Transverse colon (tissue), 4 donors: Measurements from ENCODE around the gene SNRK. TPM values are rescaled to one million over a fixed set of nuclear protein-coding genes. Genes with fewer than 3 reads are reported as not detected.

Experiments used
- DNase-seq: peaks from one replicate; pipeline ENCODE4 v3.0.0-alpha.2; 2019
- H3K27ac ChIP-seq, 4 donors: fragments of 200-600 bp; sonication (generic); 2 replicates each; pipeline ENCODE4 v1.5.1; 2016 to 2018; ENCODE audit warnings: inconsistent platforms in 4 of 4
- H3K27me3 ChIP-seq: fragments of 200-600 bp; sonication (generic); 2 replicates; pipeline ENCODE4 v1.5.1; 2017; ENCODE audit warnings: inconsistent platforms
- H3K36me3 ChIP-seq, 4 donors: fragments of 200-600 bp; sonication (generic); 2 replicates each; pipeline ENCODE4 v1.5.1; 2017 to 2019; ENCODE audit warnings: inconsistent platforms in 4 of 4
- H3K4me1 ChIP-seq, 4 donors: fragments of 200-600 bp; sonication (generic); 2 replicates each; pipeline ENCODE4 v1.5.1; 2017 to 2020; ENCODE audit warnings: inconsistent platforms in 4 of 4
- H3K4me3 ChIP-seq, 4 donors: fragments of 200-600 bp; sonication (generic); 1 replicate in 1 of 4; 2 replicates in 3 of 4; pipeline versions ENCODE4 v1.5.1 to v1.6.1; 2017 to 2019; ENCODE audit warnings: inconsistent platforms in 4 of 4
- H3K9me3 ChIP-seq, 2 donors: fragments of 200-600 bp; sonication (generic); 2 replicates each; pipeline ENCODE4 v1.5.1; 2017 to 2019; ENCODE audit warnings: inconsistent platforms in 2 of 2
- EP300 ChIP-seq: sonication (generic); formaldehyde crosslinking; IDR thresholded peaks from one replicate; pipeline ENCODE4 v1.6.1; 2017; ENCODE audit warnings: antibody characterized with exemption, low read depth
- POLR2A ChIP-seq: fragments of 450-650 bp; IDR thresholded peaks from one replicate; pipeline ENCODE4 v1.6.1; 2016; ENCODE audit warnings: antibody characterized with exemption, mild to moderate bottlenecking, moderate library complexity
- POLR2AphosphoS5 ChIP-seq, 3 donors: sonication (generic); formaldehyde crosslinking; IDR thresholded peaks; one replicate each; pipeline ENCODE4 v1.6.1; 2016; ENCODE audit warnings: antibody characterized with exemption in 3 of 3
- WGBS, 2 donors: methylation state at CpG; one replicate each; pipeline ENCODE4 v1.1.5; 2018; ENCODE audit warnings: low coverage in 1 of 2; 5-methylcytosine and 5-hydroxymethylcytosine counted together
- in situ Hi-C, 4 donors: fragments of 200-750 bp; cut with MboI; loops; one replicate each; pipeline versions ENCODE4 v1.15.0 to v1.15.1; 2017; ENCODE audit warnings: low sequenced_read_pairs in 3 of 4, low pct_ligation_motif_present in 1 of 4, low pct_unique_long_range_greater_than_20kb in 1 of 4
- intact Hi-C: fragments of 100-400 bp; cut with DNase I; formaldehyde crosslinking; loops from one replicate; pipeline ENCODE4 v1.15.1; 2023; ENCODE audit warnings: low total_unique reads
- total RNA-seq, 4 donors: library from RNA; depleted of rRNA; stranded (reverse); fragments of >200 nt; gene quantifications; one replicate each; pipeline ENCODE4 v1.1.0, GENCODE V29; 2016
- TF ChIP-seq, protein P1 (sequence below), 5 experiments: fragments of 200-600 bp in 3 of 5; fragments of 450-650 bp in 2 of 5; sonication (generic) in 3 of 5; IDR thresholded peaks; 1 replicate in 2 of 5; 2 replicates in 3 of 5; pipeline ENCODE4 v1.5.1; 2016 to 2017; ENCODE audit warnings: antibody characterized with exemption in 5 of 5, inconsistent platforms in 3 of 5, mild to moderate bottlenecking in 2 of 5, moderate library complexity in 1 of 5

SNRK gene, protein sequence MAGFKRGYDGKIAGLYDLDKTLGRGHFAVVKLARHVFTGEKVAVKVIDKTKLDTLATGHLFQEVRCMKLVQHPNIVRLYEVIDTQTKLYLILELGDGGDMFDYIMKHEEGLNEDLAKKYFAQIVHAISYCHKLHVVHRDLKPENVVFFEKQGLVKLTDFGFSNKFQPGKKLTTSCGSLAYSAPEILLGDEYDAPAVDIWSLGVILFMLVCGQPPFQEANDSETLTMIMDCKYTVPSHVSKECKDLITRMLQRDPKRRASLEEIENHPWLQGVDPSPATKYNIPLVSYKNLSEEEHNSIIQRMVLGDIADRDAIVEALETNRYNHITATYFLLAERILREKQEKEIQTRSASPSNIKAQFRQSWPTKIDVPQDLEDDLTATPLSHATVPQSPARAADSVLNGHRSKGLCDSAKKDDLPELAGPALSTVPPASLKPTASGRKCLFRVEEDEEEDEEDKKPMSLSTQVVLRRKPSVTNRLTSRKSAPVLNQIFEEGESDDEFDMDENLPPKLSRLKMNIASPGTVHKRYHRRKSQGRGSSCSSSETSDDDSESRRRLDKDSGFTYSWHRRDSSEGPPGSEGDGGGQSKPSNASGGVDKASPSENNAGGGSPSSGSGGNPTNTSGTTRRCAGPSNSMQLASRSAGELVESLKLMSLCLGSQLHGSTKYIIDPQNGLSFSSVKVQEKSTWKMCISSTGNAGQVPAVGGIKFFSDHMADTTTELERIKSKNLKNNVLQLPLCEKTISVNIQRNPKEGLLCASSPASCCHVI
- 10 to 100 TPM; 29.9 to 43.3 (median 31.7) TPM for total RNA-seq

DNA sequence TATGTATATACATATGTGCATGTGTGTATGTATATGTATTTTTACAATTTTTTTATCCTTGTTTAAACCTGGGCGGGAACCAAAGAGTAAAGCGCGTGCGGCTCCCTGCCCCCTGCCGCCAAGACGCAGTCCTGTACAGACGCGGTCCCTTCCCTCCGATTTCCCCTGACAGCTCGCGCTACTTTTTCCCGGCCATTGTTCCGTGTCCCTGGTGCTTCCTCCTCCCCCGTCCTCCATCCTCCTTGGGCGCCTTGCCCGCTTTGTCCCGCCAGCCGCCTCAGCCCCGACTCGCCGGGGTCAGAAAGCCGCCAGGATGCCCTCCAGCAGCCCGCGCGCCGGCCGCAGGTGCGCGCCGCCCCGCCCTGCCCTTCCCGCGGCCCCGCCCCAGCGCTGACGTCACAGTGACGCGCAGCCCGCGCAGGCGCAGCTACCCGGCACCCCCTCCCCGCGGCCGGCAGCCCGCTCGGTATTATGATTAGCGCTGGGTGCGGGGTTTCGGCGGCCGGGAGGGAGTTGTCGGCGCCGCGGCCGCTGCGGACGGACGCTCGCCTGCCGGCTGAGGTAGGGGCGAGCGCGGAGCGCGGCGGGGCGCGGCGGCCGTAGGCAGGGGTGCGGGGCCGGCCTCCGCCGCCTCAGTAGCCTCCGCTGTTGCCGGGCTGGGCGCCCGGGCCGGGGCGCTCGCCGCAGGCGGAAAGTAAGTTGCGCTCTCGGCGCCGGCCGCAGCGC is at the start of gene SNRK:
SNRK (plus strand) TSS at position 426 of the 726 bp plus-strand sequence. CDS start 16,664 bp downstream, outside the sequence.
- DNase-seq: peak; percentile 94
- H3K9me3 ChIP-seq: no peaks in the 10 kb centered on the region
- H3K4me3 ChIP-seq: peak within 1 kb of the TSS; percentile 54 to 80 (median 70)
- H3K36me3 ChIP-seq: no peaks in the 10 kb centered on the region
- intact Hi-C loops: no loop called here
- TF ChIP-seq POLR2A (peak; percentile 50), EP300 (no peak), POLR2AphosphoS5 (IDR thresholded peaks at IDR 0.05) (peak; percentile 94)
- TF ChIP-seq, protein P1, sequence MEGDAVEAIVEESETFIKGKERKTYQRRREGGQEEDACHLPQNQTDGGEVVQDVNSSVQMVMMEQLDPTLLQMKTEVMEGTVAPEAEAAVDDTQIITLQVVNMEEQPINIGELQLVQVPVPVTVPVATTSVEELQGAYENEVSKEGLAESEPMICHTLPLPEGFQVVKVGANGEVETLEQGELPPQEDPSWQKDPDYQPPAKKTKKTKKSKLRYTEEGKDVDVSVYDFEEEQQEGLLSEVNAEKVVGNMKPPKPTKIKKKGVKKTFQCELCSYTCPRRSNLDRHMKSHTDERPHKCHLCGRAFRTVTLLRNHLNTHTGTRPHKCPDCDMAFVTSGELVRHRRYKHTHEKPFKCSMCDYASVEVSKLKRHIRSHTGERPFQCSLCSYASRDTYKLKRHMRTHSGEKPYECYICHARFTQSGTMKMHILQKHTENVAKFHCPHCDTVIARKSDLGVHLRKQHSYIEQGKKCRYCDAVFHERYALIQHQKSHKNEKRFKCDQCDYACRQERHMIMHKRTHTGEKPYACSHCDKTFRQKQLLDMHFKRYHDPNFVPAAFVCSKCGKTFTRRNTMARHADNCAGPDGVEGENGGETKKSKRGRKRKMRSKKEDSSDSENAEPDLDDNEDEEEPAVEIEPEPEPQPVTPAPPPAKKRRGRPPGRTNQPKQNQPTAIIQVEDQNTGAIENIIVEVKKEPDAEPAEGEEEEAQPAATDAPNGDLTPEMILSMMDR (IDR thresholded peaks at IDR 0.05): peak; percentile 18 to 66 (median 36)
- in situ Hi-C loops: no loop called here
- 1% methylated on average over 14 to 47 of the region's 91 CpGs for WGBS, 2 donors
- H3K27me3 ChIP-seq: no peaks in the 10 kb centered on the region
- H3K27ac ChIP-seq: peak within 1 kb of the TSS; percentile 81 to 95 (median 93)
- H3K4me1 ChIP-seq: peaks cover 8 to 45% (median 33%) of the 10 kb centered on the region in 4 donors

DNA sequence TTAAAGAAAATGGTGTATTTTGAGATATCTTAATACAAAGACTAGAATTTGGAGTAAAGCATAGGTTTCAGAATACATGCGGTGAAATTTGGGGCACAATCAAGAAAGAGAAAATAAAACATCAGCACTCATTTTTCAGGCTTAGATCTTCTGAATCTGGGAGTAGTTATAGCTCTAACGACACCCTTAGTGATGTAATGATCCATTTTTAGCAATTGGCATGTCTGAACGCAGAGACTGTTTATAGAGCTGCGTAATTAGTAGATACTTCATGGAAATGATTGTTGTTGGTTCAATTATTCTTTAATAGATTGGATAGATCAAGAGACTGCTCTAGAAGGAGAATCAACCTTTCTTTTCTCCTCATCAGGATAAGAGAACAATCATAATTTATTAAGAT is 47.5 kb upstream of the SNRK start:
- Histone ChIP-seq H3K36me3 (no peaks in the 10 kb centered on the region), H3K27ac (no peak overlapping the region), H3K4me1 (no peaks in the 10 kb centered on the region), H3K27me3 (no peaks in the 10 kb centered on the region), H3K9me3 (no peaks in the 10 kb centered on the region), H3K4me3 (no peak overlapping the region)
- intact Hi-C loops: no loop called here
- in situ Hi-C loops: no loop called here
- TF ChIP-seq POLR2A (no peak), EP300 (no peak), POLR2AphosphoS5 (IDR thresholded peaks at IDR 0.05) (no peak)
- TF ChIP-seq, protein P1 (IDR thresholded peaks at IDR 0.05): no peak
- no peak for DNase-seq
- 56 to 72% methylated on average over 4 of the region's 4 CpGs for whole genome bisulfite sequencing, 2 donors

DNA sequence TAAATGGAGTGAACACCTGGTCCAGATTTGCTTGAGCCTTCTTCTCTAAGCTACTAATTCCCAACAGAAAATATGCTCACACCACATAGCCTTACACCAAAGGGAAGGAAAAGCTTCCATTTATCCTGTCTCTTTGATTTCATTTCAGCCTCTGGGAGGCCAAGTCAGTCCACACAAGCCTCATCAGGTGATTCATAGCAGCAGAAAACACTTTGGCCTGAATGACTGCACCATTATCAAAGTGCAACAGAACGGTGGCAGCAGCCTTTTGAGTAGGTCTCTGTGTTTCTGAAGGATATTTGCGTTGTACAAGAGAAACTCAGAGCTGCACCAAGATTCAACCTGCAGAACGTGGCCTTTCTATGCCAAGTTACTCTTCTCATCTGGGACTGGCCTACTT is 46.6 kb upstream of the SNRK start:
- no peak overlapping the region for H3K27ac ChIP-seq
- H3K27me3 ChIP-seq: no peaks in the 10 kb centered on the region
- H3K9me3 ChIP-seq: no peaks in the 10 kb centered on the region
- no peak for TF ChIP-seq POLR2A
- no peak for TF ChIP-seq EP300
- TF ChIP-seq POLR2AphosphoS5 (IDR thresholded peaks at IDR 0.05): no peak
- no peaks in the 10 kb centered on the region for H3K4me1 ChIP-seq
- intact Hi-C loops: no loop called here
- in situ Hi-C loops: no loop called here
- no peaks in the 10 kb centered on the region for H3K36me3 ChIP-seq
- 87 to 100% methylated on average over 1 to 3 of the region's 3 CpGs for WGBS, 2 donors
- no peak for DNase-seq
- no peak overlapping the region for H3K4me3 ChIP-seq

DNA sequence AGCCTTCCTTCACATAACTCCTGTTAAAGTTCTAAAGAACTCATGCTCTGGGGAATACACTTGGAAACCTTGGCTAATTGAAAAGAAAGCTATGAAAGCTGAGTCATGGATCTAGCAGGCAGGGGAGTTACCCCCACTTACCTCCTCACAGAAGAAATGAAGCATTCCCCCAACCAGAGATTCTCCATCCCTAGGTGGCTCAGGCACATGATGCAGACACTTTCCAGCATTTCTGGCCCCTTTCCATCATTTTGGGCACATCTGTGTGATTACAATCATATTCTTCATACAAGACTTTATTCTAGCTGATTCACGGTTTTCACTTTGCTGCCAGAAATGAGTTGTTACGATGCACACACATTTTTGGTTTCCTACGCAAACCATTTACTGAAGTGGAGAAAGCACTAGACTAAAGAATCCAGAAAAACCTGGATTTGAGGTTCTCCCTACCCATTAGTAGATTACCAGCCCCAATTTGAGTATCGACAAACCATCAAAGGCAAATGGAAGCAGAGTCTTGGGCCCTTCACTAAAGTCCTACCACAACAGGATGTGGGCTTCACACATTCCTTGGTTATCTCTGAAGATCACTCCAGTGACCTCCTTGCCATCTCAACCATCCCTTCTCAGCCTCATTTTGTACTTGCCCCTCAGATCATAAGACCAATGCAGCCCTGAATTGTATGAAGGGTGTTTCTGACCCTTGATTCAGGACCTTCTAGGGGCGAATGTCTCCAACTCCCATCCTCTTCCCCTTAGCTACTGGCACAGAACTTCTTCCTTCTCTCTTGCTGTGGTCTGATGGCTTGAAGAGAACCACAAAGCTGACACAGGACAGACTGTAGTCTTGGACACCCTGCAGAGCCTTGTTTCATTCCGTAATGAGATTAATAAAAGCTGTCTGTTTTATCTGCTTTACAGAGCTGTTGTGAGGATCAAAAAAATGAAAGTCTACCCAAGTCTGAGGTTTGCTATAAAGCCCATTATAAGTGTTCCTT is 42.5 kb upstream of the SNRK start:
- peaks cover 0 to 12% (median 0%) of the 10 kb centered on the region in 4 donors for H3K4me1 ChIP-seq
- 80 to 91% methylated on average over 4 to 6 of the region's 6 CpGs for WGBS, 2 donors
- H3K36me3 ChIP-seq: no peaks in the 10 kb centered on the region
- in situ Hi-C loops: no loop called here
- no peak overlapping the region for H3K27ac ChIP-seq
- TF ChIP-seq POLR2A (no peak), EP300 (no peak), POLR2AphosphoS5 (IDR thresholded peaks at IDR 0.05) (no peak)
- TF ChIP-seq, protein P1 (IDR thresholded peaks at IDR 0.05): no peak
- H3K4me3 ChIP-seq: no peak overlapping the region
- DNase-seq: no peak
- no peaks in the 10 kb centered on the region for H3K27me3 ChIP-seq
- intact Hi-C loops: no loop called here
- no peaks in the 10 kb centered on the region for H3K9me3 ChIP-seq
